Ascending aorta (tissue), 2 donors: ENCODE results near the gene SFI1. TPM values are rescaled to one million over a fixed set of nuclear protein-coding genes. Genes with fewer than 3 reads are reported as not detected.
"Not testable (repeated sequence)": the region's sequence is repeated elsewhere in the genome, so short reads cannot be mapped to it uniquely, and the experiment has no call there.

Source experiments
- DNase-seq, 2 donors: peaks; one replicate each; pipeline ENCODE4 v3.0.0-alpha.2; 2019; ENCODE audit warnings: low spot score in 2 of 2
- H3K27ac ChIP-seq, 2 donors: fragments of 200-600 bp; sonication (generic); one replicate each; pipeline ENCODE4 v1.5.1; 2016 to 2017; ENCODE audit warnings: mild to moderate bottlenecking in 1 of 2
- H3K27me3 ChIP-seq: fragments of 200-600 bp; sonication (generic); one replicate; pipeline ENCODE4 v1.5.1; 2017
- H3K36me3 ChIP-seq, 2 donors: fragments of 200-600 bp; sonication (generic); one replicate each; pipeline ENCODE4 v1.5.1; 2016
- H3K4me1 ChIP-seq, 2 donors: fragments of 200-600 bp; sonication (generic); one replicate each; pipeline ENCODE4 v1.5.1; 2016 to 2017; ENCODE audit warnings: mild to moderate bottlenecking in 1 of 2
- H3K4me3 ChIP-seq, 2 donors: fragments of 200-600 bp; sonication (generic); one replicate each; pipeline ENCODE4 v1.5.1; 2016 to 2017; ENCODE audit warnings: mild to moderate bottlenecking in 1 of 2
- H3K9me3 ChIP-seq, 2 donors: fragments of 200-600 bp; sonication (generic); one replicate each; pipeline ENCODE4 v1.5.1; 2016
- intact Hi-C: fragments of 100-400 bp; cut with DNase I; formaldehyde crosslinking; loops from one replicate; pipeline ENCODE4 v1.15.1; 2023
- total RNA-seq: library from RNA; depleted of rRNA; stranded (reverse); fragments of >200 nt; gene quantifications from one replicate; pipeline ENCODE4 v1.1.0, GENCODE V29; 2016
- TF ChIP-seq, protein P1 (sequence below), 3 experiments: fragments of 200-600 bp in 2 of 3; fragments of 450-650 bp in 1 of 3; sonication (generic) in 2 of 3; IDR thresholded peaks; one replicate each; pipeline ENCODE4 v1.5.1; 2016 to 2019; ENCODE audit warnings: antibody characterized with exemption in 3 of 3, mild to moderate bottlenecking in 1 of 3, moderate library complexity in 1 of 3

The SFI1 gene
- total RNA-seq, 1 donor from 2014 or later, result 31.0 TPM

DNA sequence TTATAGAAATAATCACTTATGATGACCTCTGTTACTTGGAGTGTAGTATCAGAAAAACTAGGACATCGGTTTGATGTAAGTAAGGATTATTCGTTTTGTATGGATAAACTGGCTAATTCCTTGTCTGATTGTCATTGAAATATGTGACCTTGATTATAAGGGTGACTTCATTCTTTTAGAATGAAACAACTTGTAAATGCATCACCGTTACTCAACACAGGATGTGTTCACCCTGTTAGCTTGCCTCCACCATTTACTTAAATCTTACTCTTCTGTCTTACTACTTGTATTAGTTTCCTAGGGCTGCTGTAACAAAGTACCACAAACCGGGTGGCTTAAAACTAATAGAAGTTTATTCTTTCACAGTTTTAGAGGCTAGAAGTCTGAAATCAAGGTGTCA, 7.9 kb downstream of the SFI1 start:
- no peaks in the 10 kb centered on the region for H3K4me1 ChIP-seq
- DNase-seq, result no peak
- no peak overlapping the region for H3K27ac ChIP-seq
- intact Hi-C loops, result no loop called here
- TF ChIP-seq, protein P1, sequence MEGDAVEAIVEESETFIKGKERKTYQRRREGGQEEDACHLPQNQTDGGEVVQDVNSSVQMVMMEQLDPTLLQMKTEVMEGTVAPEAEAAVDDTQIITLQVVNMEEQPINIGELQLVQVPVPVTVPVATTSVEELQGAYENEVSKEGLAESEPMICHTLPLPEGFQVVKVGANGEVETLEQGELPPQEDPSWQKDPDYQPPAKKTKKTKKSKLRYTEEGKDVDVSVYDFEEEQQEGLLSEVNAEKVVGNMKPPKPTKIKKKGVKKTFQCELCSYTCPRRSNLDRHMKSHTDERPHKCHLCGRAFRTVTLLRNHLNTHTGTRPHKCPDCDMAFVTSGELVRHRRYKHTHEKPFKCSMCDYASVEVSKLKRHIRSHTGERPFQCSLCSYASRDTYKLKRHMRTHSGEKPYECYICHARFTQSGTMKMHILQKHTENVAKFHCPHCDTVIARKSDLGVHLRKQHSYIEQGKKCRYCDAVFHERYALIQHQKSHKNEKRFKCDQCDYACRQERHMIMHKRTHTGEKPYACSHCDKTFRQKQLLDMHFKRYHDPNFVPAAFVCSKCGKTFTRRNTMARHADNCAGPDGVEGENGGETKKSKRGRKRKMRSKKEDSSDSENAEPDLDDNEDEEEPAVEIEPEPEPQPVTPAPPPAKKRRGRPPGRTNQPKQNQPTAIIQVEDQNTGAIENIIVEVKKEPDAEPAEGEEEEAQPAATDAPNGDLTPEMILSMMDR (IDR thresholded peaks at IDR 0.05), result no peak
- no peaks in the 10 kb centered on the region for H3K9me3 ChIP-seq
- no peaks in the 10 kb centered on the region for H3K36me3 ChIP-seq
- H3K4me3 ChIP-seq, result no peak overlapping the region
- no peaks in the 10 kb centered on the region for H3K27me3 ChIP-seq

DNA sequence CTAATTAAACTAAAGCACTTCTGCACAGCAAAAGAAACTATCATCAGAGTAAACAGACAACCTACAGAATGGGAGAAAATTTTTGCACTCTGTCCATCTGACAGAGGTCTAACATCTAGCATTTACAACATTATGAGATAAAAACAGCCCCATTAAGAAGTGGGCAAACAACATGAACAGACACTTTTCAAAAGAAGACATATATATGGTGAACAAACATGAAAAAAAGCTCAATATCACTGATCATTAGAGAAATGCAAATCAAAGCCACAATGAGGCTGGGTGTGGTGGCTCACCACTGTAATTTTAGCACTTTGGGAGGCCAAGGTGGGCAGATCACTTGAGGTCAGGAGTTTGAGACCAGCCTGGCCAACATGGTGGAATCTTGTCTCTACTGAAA, 11.2 kb downstream of the SFI1 start:
- H3K27me3 ChIP-seq, H3K36me3 ChIP-seq, H3K4me3 ChIP-seq, H3K9me3 ChIP-seq, H3K27ac ChIP-seq, H3K4me1 ChIP-seq, intact Hi-C loops, DNase-seq: not testable (repeated sequence)

DNA sequence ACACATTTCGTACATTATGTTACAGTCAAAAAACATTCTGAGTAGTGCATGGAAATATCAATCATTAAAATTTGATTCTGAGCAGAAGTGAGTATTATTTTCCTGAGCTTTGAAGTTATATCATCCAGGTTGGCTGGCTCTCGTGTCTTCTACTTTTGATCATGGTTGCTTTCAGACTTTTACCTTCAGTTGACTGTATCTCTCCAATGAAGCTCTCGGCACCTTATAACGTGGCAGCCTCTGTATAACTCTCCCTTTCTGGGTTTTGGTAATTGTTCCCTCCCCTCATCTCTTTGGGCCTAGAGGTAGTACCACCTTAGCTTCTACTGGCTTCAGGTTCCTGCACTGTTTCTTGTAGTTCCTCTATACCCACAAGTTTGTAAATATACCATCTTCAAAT, 12.2 kb downstream of the SFI1 start:
- no peaks in the 10 kb centered on the region for H3K27me3 ChIP-seq
- no peaks in the 10 kb centered on the region for H3K4me1 ChIP-seq
- no peak overlapping the region for H3K4me3 ChIP-seq
- H3K27ac ChIP-seq, result no peak overlapping the region
- peaks cover 0 to 8% of the 10 kb centered on the region in 2 donors for H3K36me3 ChIP-seq
- TF ChIP-seq, protein P1 (IDR thresholded peaks at IDR 0.05), result no peak
- DNase-seq, result no peak
- intact Hi-C loops, result no loop called here
- H3K9me3 ChIP-seq, result no peaks in the 10 kb centered on the region

DNA sequence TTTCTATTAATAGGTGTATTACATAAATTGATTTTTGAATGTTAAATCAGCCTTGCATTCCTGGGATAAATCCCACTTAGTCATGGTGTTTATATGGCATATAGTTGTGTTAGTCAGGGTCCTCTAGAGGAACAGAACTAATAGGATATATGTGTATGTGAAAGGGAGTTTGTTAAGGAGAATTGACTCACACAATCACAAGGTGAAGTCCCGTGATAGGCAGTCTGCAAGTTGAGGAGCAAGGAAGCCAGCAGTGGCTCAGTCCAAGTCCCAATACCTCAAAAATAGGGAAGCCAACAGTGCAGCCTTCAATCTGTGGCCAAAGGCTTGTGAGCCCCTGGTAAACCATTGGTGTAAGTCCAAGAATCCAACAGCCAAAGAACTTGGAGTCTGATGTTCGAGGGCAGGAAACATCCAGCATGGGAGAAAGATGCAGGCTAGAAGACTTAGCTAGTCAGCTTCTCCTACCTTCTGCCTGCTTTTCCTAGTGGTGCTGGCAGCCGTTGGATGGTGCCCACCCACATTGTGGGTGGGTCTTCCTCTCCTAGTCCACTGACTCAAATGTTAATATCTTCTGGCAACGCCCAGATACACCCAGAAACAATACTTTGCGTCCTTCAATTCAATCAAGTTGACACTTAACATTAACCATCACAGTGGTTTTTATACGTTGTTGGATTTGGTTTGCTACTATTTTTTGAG, 12.9 kb downstream of the SFI1 start:
- Histone ChIP-seq H3K36me3 (peaks cover 0 to 8% of the 10 kb centered on the region in 2 donors), H3K4me3 (no peak overlapping the region), H3K27ac (no peak overlapping the region), H3K9me3 (no peaks in the 10 kb centered on the region), H3K4me1 (no peaks in the 10 kb centered on the region), H3K27me3 (no peaks in the 10 kb centered on the region)
- no peak for DNase-seq
- TF ChIP-seq, protein P1 (IDR thresholded peaks at IDR 0.05), result no peak
- intact Hi-C loops, result no loop called here

DNA sequence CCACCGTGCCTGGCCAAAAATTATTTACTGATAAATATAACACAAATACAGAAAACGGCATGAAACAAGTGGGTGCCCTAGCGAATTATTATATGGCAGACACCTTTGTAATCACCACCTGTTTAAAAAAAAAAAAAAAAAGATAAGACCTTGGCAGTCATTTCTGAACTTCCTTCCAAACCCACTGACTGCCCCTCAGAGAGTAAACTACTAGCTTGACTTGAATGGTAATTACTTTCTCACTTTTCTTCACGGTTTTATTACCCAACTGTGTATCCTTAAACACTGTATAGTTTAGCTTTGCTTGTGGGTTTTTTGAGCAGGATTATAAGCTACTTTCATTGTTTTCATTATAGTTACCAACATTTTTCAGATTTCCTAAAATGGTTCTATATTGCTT, 23.7 kb downstream of the SFI1 start:
- TF ChIP-seq, protein P1 (IDR thresholded peaks at IDR 0.05), result no peak
- H3K27me3 ChIP-seq, result no peaks in the 10 kb centered on the region
- intact Hi-C loops, result no loop called here
- no peaks in the 10 kb centered on the region for H3K9me3 ChIP-seq
- DNase-seq, result no peak
- H3K36me3 ChIP-seq, result no peaks in the 10 kb centered on the region
- no peak overlapping the region for H3K4me3 ChIP-seq
- H3K4me1 ChIP-seq, result no peaks in the 10 kb centered on the region
- H3K27ac ChIP-seq, result no peak overlapping the region

DNA sequence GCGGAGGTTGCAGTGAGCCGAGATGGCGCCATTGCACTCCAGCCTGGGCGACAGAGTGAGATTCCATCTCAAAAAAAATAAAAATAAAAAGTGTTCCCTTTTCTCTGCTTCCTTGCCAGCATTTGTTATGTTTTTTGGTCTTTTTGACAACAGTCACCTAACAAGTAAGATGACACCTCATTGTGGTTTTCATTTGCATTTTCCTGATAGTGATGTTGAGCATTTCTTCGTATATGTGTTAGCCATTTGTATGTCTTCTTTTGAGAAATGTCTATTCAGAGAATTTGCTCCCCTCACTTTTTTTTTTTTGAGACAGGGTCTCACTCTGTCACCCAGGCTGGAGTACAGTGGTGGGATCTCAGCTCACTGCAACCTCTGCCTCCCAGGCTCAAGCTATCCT, 27.8 kb downstream of the SFI1 start:
- intact Hi-C loops, H3K9me3 ChIP-seq, H3K27ac ChIP-seq, H3K36me3 ChIP-seq, H3K27me3 ChIP-seq, DNase-seq, H3K4me1 ChIP-seq, H3K4me3 ChIP-seq: not testable (repeated sequence)

DNA sequence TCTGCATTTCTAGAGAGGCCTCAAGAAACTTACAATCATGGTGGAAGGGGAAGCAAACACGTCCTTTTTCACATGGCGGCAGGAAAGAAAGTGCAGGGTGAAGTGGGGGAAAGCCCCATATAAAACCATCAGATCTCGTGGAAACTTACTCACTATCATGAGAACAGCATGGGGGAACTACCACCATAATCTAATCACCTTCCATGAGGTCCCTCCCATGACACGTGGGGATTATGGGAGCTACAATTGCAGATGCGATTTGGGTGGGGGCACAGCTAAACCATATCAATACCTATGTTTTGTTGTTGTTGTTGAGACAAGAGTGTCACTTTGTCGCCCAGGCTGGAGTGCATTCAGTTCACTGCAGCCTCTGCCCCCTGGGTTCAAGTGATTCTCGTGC, 29.9 kb downstream of the SFI1 start:
- DNase-seq, result no peak
- intact Hi-C loops, result no loop called here
- Histone ChIP-seq H3K27me3 (no peaks in the 10 kb centered on the region), H3K36me3 (no peaks in the 10 kb centered on the region), H3K9me3 (no peaks in the 10 kb centered on the region), H3K4me1 (peaks cover 0 to 10% of the 10 kb centered on the region in 2 donors), H3K4me3 (no peak overlapping the region), H3K27ac (no peak overlapping the region)
- TF ChIP-seq, protein P1 (IDR thresholded peaks at IDR 0.05), result no peak
